H1 (cell line): ENCODE measurements around the gene CAMK2N2.

Experiments
- BCL11A ChIP-seq, 2 experiments: IDR thresholded peaks; one replicate each; pipeline ENCODE4 v1.6.1; 2011; ENCODE audit warnings: low read depth in 2 of 2, low read length in 2 of 2, mild to moderate bottlenecking in 2 of 2
- CHD1 ChIP-seq: IDR thresholded peaks from 2 replicates; pipeline ENCODE4 v1.6.1; 2012; ENCODE audit warnings: low read depth, low read length, improper control_type of control experiment
- CHD2 ChIP-seq: IDR thresholded peaks from 2 replicates; pipeline ENCODE4 v1.6.1; 2012; ENCODE audit warnings: low read length, improper control_type of control experiment
- EGR1 ChIP-seq: IDR thresholded peaks from 2 replicates; pipeline ENCODE4 v1.6.1; 2011; ENCODE audit warnings: low read depth, low read length, borderline replicate concordance
- GABPA ChIP-seq: IDR thresholded peaks from 2 replicates; pipeline ENCODE4 v1.6.1; 2011; ENCODE audit warnings: mild to moderate bottlenecking, low read length, moderate library complexity, borderline replicate concordance; ENCODE audit not compliant: insufficient read depth
- POLR2AphosphoS5 ChIP-seq: IDR thresholded peaks from 2 replicates; pipeline ENCODE4 v1.6.1; 2011; ENCODE audit warnings: low read depth, low read length
- TAF1 ChIP-seq: IDR thresholded peaks from 2 replicates; pipeline ENCODE4 v1.6.1; 2011; ENCODE audit warnings: mild to moderate bottlenecking, low read depth, low read length
- ZNF274 ChIP-seq: IDR thresholded peaks from 2 replicates; pipeline ENCODE4 v1.7.0; 2012; ENCODE audit warnings: low read length, borderline replicate concordance; ENCODE audit errors: extremely low read depth
- TF ChIP-seq, protein P1 (sequence below), 3 experiments: IDR thresholded peaks; 1 replicate in 2 of 3; 2 replicates in 1 of 3; pipeline versions ENCODE4 v1.5.1 to v1.6.1; 2011; ENCODE audit warnings: low read length in 3 of 3, mild to moderate bottlenecking in 3 of 3, inconsistent platforms in 2 of 3, low read depth in 1 of 3, moderate library complexity in 1 of 3; ENCODE audit not compliant: insufficient read depth in 1 of 3; ENCODE audit errors: control extremely low read depth in 1 of 3
- TF ChIP-seq, protein P2 (sequence below): IDR thresholded peaks from 2 replicates; pipeline ENCODE4 v1.6.1; 2012; ENCODE audit warnings: inconsistent platforms

GRCh38 chr3:184300378-184300720 is 39.0 kb upstream of the CAMK2N2 start:
- TF ChIP-seq, protein P1, sequence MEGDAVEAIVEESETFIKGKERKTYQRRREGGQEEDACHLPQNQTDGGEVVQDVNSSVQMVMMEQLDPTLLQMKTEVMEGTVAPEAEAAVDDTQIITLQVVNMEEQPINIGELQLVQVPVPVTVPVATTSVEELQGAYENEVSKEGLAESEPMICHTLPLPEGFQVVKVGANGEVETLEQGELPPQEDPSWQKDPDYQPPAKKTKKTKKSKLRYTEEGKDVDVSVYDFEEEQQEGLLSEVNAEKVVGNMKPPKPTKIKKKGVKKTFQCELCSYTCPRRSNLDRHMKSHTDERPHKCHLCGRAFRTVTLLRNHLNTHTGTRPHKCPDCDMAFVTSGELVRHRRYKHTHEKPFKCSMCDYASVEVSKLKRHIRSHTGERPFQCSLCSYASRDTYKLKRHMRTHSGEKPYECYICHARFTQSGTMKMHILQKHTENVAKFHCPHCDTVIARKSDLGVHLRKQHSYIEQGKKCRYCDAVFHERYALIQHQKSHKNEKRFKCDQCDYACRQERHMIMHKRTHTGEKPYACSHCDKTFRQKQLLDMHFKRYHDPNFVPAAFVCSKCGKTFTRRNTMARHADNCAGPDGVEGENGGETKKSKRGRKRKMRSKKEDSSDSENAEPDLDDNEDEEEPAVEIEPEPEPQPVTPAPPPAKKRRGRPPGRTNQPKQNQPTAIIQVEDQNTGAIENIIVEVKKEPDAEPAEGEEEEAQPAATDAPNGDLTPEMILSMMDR (IDR thresholded peaks at IDR 0.05; ENCODE audit: control extremely low read depth in 1 of 3, insufficient read depth in 1 of 3, low read depth in 1 of 3, low read length in 3 of 3) = no peak
- TF ChIP-seq, protein P2, sequence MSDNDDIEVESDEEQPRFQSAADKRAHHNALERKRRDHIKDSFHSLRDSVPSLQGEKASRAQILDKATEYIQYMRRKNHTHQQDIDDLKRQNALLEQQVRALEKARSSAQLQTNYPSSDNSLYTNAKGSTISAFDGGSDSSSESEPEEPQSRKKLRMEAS = no peak
- TF ChIP-seq CHD2 (no peak), BCL11A (IDR thresholded peaks at IDR 0.05; ENCODE audit: low read depth in 2 of 2, low read length in 2 of 2) (no peak), ZNF274 (no peak), POLR2AphosphoS5 (no peak), TAF1 (no peak), GABPA (no peak), EGR1 (no peak), CHD1 (no peak)
